D721Med (cell line): ENCODE results near the gene S100A14.
"Not testable (repeated sequence)": the region's sequence is repeated elsewhere in the genome, so short reads cannot be mapped to it uniquely, and the experiment has no call there.

Source experiments
- DNase-seq: peaks from one replicate; pipeline ENCODE4 v3.0.0; 2011; ENCODE audit warnings: low spot score; ENCODE audit not compliant: insufficient read length
- FAIRE-seq: peaks from 2 replicates; lab custom pipeline; 2011; peaks lifted over from hg19 to GRCh38; lab: Jason Lieb, UNC
- TF ChIP-seq, protein P1 (sequence below): IDR thresholded peaks from 2 replicates; pipeline ENCODE4 v1.5.1; 2012; ENCODE audit warnings: mild to moderate bottlenecking, control low read depth; ENCODE audit not compliant: insufficient read depth; ENCODE audit errors: missing control alignments

The S100A14 gene

DNA sequence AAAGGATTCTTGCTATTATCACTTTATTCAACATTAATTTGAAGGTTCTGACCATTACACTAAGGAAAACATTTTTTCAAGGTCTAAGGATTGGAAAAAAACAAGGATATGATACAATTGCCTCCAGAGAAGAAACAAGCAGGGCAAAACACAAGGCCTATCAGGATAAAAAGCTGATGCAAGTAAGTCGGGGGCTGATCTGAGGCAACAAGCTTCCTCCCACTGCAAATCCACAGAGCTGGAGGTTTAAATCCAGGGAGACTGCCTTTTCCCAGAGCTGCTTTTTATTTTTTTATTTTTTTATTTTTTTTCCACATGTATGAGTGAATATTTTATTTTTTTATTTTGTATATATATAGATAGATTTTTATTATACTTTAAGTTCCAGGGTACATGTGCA lies 31.1 kb downstream of the S100A14 start:
- FAIRE-seq (peak; percentile 89), DNase-seq (no peak)
- TF ChIP-seq, protein P1, sequence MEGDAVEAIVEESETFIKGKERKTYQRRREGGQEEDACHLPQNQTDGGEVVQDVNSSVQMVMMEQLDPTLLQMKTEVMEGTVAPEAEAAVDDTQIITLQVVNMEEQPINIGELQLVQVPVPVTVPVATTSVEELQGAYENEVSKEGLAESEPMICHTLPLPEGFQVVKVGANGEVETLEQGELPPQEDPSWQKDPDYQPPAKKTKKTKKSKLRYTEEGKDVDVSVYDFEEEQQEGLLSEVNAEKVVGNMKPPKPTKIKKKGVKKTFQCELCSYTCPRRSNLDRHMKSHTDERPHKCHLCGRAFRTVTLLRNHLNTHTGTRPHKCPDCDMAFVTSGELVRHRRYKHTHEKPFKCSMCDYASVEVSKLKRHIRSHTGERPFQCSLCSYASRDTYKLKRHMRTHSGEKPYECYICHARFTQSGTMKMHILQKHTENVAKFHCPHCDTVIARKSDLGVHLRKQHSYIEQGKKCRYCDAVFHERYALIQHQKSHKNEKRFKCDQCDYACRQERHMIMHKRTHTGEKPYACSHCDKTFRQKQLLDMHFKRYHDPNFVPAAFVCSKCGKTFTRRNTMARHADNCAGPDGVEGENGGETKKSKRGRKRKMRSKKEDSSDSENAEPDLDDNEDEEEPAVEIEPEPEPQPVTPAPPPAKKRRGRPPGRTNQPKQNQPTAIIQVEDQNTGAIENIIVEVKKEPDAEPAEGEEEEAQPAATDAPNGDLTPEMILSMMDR = no peak

- DNase-seq (no peak), FAIRE-seq (no peak)
- TF ChIP-seq, protein P1 = no peak
Observed at GRCh38 chr1:153583976-153584375, 32.1 kb downstream of the S100A14 start.

- not testable (repeated sequence) for DNase-seq, FAIRE-seq
Observed at GRCh38 chr1:153583514-153583913, 32.6 kb downstream of the S100A14 start.

GRCh38 chr1:153582836-153583235 lies 33.3 kb downstream of the S100A14 start:
- FAIRE-seq, DNase-seq: not testable (repeated sequence)

DNA sequence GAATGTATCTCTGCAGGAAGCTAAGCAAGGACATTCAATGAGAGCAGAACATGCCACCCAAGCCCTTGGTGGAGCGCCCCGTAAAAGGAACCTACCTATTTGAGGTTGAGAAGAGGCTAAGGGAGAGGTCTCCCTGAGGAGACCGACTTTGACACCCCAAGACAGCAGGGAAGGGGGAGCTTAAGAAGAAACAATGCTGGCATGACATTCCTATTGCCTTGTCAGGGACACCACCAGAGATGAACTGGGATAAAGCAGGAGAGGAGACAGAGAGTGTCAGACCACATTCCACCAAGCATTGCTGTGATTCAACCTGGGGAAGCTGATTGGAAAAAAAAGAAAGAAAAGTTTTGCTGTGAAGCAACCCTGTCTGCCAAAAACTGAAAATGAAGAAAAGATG lies 37.2 kb downstream of the S100A14 start:
- no peak for FAIRE-seq
- no peak for DNase-seq
- TF ChIP-seq, protein P1 = no peak

GRCh38 chr1:153578490-153578889 lies 37.6 kb downstream of the S100A14 start:
- TF ChIP-seq, protein P1 = no peak
- FAIRE-seq (peak; percentile 71), DNase-seq (no peak)

GRCh38 chr1:153577624-153578051 lies 38.5 kb downstream of the S100A14 start:
- FAIRE-seq (no peak), DNase-seq (no peak)
- TF ChIP-seq, protein P1 = no peak

DNA sequence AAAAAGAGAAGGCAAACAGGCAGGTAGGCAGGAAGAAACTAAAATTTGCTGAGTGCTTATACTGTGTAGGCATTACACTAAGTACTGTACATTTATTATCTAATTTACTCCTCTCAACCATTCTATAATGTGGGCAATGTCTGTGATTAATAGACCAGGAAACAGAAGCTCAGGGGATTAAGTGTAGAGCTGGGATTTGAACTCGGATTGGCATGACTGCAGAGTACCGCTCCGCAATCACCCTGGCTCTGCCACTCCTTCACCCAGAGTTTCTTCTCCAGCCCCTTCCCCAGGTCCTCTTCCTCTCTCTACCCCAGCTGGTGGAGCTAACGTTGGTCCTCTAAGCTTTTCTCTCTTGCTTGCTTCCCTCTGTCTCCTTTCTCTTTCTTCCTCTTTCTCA lies 39.0 kb downstream of the S100A14 start:
- TF ChIP-seq, protein P1 = no peak
- FAIRE-seq = peak; percentile 75
- no peak for DNase-seq

DNA sequence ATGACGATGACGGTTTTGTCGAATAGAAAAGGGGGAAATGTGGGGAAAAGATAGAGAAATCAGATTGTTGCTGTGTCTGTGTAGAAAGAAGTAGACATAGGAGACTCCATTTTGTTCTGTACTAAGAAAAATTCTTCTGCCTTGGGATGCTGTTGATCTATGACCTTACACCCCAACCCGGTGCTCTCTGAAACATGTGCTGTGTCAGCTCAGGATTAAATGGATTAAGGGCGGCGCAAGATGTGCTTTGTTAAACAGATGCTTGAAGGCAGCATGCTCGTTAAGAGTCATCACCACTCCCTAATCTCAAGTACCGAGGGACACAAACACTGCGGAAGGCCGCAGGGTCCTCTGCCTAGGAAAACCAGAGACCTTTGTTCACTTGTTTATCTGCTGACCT lies 40.6 kb downstream of the S100A14 start:
- not testable (repeated sequence) for DNase-seq, FAIRE-seq

DNA sequence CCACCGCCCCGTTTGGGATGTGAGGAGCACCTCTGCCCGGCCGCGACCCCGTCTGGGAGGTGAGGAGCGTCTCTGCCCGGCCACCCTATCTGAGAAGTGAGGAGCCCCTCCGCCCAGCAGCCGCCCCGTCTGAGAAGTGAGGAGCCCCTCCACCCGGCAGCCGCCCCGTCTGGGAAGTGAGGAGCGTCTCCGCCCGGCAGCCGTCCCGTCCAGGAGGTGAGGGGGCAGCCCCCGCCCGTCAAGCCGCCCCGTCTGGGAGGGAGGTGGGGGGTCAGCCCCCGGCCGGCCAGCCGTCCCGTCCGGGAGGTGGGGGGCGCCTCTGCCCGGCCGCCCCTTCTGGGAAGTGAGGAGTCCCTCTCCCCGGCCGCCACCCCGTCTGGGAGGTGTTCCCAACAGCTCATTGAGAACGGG lies 41.0 kb downstream of the S100A14 start:
- FAIRE-seq, DNase-seq: not testable (repeated sequence)
